GM19395 (cell line): ENCODE data around the gene SPOCK1.
"Not testable (repeated sequence)": the region's sequence is repeated elsewhere in the genome, so short reads cannot be mapped to it uniquely, and the experiment has no call there.

Experiments
- ATAC-seq: cut with Tn5 transposase; IDR thresholded peaks from one replicate; pipeline ENCODE4 v1.9.1; 2021; ENCODE audit warnings: mild to moderate bottlenecking, moderate library complexity; ENCODE audit not compliant: unreplicated experiment

The SPOCK1 gene

DNA sequence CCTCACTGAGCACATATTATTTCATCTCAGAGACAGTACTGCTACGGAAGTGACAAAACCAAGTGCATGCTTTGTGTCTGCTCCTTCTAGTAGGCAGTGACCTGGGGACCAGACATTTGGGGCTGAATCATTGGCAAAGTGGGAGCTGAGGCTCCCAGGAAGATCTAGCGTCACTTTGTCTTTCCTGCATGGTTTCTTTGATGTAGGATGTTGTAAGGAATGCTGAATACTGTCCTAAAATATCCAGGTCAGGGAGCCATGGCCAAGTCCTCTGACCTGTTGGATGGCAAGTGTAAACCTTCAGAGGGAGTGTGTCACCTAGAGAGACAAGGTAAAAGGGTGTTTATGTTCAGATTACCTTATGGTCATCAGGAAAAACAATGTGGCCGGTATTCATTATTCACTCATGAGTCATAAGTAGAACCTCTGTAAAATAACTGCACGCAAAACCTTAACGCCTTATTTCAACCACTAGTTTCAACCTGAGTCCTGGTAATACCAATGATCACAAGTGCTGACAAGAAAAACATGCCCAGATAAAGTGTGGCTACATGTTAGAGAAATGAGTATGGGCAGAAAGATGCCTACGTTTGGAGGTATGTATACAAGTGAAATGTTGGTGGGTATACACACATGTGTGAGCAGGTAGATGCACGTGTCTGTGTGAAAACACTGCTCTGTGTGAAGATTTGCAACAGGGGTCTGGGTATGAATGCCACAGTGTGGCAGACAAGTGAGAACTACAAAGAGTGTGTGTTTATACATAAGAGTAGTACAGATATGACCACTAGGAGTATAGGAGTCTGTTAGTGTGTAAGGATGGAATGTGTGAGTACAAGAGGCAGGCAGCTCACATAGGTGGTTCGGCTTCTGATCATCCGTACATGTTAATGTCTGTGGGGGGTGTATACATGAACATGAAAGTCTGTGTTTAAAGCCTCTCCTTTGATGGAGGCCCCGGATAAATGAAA is 263.9 kb downstream of the SPOCK1 start:
- no peak for ATAC-seq

- ATAC-seq: no peak
Measured at GRCh38 chr5:137233726-137234125, 265.4 kb downstream of the SPOCK1 start.

DNA sequence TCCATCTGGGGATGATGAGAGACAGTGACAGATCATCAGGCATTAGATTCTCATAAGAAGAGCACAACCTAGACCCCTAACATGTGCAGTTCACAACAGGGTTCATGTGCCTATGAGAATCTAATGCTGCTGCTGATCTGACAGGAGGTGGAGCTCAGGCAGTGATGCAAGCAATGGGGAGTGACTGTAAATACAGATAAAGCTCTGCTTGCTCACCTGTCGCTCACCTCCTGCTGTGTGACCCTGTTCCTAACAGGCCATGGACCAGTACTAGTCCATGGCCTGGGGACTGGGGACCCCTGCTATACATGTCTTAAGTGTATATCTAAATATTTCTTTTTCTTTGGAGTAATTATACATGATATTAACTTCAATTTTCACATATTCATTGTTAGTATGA is 265.8 kb downstream of the SPOCK1 start:
- ATAC-seq: not testable (repeated sequence)

- ATAC-seq: no peak
Measured at GRCh38 chr5:137231540-137231939, 267.6 kb downstream of the SPOCK1 start.

DNA sequence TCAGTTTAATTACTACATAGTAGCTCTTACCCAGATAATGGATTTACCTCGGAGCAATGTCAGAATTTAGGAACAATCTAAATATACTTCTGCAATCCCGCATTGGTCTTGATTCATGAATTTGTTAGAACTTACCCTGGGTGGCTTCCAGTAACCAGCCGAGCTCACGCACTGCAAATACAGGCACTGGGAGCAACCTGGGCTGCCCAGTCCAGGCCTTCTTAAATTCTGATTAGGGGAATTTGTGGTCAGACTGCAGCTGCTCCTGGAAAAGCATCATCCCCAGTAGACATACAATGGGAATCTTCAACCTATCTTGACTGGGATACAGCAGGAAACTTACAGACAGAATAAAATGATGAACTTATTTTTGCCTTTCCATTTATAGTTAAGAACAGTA is 270.3 kb downstream of the SPOCK1 start:
- no peak for ATAC-seq

DNA sequence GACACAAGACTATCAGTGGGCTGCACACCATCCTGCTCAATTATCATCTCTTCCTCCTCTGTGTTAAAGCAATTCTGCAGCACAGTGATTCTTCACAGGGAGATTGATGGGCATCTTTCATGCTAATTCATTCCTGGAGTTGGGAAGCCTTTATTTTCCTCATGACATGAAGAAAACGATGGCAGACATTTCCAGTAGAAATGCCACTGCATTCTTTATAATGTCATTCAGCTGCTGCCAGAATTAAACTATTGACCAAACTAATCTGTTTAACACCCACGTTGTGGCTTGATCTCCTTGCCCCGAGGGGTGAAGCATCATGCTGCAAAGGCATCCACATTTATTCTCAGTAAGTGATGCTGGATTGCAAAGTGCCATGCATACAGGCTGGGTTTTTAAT is 273.0 kb downstream of the SPOCK1 start:
- no peak for ATAC-seq

DNA sequence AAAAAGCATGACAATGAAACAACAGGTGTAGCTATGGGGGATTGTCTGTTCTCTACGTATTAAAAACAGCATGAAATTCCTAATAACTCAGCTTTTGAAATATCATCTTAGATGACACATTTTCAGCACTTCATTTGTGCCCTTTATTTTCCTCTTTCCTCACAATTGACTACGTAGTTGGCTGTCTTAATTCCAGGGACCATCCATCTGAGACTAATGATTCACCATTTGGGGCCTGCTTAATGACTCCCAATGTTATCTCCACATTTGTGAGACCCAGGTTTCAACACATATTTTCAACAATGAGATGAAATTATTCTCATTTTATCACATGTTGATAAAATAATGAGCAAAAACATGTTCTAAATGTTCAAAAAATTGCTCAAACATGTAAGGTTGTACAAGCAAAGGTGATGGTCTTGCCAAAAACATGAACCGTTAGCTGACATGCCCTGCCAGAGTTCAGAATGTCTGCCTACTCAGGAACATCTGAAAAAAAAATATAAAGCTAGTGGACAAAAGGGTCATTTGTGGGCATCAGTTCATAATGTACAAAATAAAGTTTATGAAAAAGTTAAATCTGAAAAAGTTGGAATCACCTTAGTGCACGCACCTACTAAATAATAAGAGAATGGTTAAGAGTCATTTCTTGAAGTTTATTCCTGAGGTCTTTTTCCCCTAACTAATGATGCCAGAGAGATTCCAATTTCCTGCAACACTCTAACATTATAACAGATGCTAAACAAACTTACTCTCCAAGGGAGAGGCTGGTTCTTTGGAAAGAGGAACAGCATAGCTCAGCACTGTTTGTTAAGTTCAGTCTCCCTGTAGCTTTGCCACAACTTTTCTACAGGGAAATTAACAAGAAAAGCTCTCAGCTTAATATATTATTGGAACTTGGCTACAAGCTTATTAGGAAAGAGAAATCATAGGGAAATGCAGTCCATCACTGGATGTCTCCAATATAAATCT is 275.5 kb downstream of the SPOCK1 start:
- ATAC-seq: no peak

- ATAC-seq: no peak
Measured at GRCh38 chr5:137221943-137222342, 277.2 kb downstream of the SPOCK1 start.

- ATAC-seq: peak; percentile 90
Measured at GRCh38 chr5:137220523-137220927, 278.6 kb downstream of the SPOCK1 start.

DNA sequence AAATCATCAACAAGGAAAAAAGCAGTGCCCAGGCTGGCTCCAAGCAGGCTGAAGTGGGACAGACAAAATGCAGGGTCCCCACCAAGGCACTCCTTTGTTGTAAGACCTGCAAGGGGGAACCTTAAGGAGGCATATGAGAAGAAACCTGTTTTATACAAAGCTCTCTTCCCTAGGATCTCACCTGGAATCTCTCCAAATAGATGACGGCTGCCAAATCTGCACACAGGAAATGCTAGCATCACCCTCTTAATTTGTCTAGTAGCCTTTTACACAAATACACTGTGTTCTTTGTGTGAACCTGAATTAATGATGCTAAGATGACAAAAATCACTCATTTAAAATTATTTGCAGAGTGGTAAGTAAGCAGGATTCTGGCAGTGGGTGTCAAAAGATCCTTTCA is 280.2 kb downstream of the SPOCK1 start:
- no peak for ATAC-seq

DNA sequence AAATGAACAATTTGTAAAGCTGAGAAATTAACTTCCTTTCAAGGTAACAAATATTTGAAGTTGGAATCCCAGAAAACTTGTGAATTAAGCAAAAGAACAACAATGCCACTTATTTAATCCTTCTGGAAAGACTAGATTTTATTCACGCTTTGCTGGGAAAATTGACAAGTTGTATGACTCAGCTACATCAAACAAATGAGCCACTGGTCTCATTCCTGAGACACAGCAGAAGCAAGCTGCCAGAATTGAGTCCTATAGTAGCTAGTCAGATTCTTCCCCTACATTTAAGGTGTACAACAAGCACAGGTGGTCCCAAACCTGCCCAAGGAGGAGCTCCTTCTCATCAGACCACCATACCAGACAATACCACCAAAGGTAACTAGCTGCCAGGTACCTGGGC is 280.7 kb downstream of the SPOCK1 start:
- ATAC-seq: no peak

GRCh38 chr5:137217599-137218200 is 281.4 kb downstream of the SPOCK1 start:
- ATAC-seq: no peak

- ATAC-seq: no peak
Measured at GRCh38 chr5:137216976-137217598, 282.0 kb downstream of the SPOCK1 start.

DNA sequence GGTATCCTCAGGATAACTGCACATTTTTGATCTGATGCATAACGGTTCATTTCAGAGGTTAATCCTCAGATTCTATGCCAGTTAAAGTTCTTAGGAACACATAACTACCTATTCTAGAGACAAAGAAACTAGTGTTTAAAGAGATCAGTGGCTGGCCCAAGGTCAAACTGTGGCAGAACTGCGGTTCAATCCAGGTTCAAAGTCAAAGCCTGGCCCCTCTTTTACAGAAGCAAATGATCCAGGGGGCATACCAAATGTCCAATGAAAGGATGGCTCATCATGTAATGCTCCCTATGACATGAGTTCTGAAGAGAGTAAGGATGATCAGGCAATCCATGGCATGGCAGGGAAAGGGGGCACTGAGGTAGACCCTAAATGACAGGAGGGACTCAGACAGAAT is 283.3 kb downstream of the SPOCK1 start:
- no peak for ATAC-seq

GRCh38 chr5:137215261-137215660 is 283.9 kb downstream of the SPOCK1 start:
- no peak for ATAC-seq

DNA sequence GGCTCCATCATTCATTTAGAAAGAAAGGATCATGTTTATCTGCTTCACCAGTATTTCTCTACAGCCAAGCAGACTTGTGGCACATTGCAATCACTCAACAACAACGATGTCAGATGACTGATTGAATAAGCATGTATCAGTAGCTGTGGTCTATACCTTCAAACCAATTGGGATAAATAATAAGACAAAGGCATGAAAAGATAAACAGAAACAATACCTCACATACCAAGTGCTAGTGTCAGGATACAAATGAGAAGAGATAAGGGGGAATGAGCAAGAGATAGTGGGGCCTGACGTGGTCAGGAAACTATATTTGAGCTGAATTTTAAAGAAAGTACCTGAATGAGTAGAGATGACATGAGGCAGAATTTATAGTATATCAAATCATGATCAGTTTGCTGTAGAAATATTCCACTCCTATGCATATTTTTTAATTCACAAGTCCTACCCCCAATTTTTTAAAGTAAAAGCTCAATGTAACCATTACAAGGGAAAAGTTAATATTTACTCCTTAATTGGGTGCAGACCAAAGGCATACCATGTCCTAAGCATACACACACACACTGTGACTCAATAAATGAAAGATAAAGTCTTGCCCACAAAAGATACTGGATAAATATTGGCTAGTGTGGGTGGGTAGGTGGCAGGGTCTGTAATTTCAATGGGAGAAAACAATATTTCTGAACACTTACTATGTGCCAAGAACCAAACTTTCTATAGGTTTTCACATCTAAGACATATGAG is 284.5 kb downstream of the SPOCK1 start:
- no peak for ATAC-seq

GRCh38 chr5:137212471-137212870 is 286.7 kb downstream of the SPOCK1 start:
- no peak for ATAC-seq

- no peak for ATAC-seq
Measured at GRCh38 chr5:137209232-137209809, 289.8 kb downstream of the SPOCK1 start.

- ATAC-seq: no peak
Measured at GRCh38 chr5:137207023-137207760, 291.9 kb downstream of the SPOCK1 start.
